ACHN (cell line): ENCODE measurements around the gene CCDC82.

Experiments used
- DNase-seq: peaks from one replicate; pipeline ENCODE4 v3.0.0-alpha.2; 2015
- in situ Hi-C: cut with HindIII; loops from 2 replicates; pipeline ENCODE4 v1.10.0; 2017; ENCODE audit warnings: low sequenced_read_pairs, low pct_ligation_motif_present, low pct_unique_long_range_greater_than_20kb

The CCDC82 gene

DNA sequence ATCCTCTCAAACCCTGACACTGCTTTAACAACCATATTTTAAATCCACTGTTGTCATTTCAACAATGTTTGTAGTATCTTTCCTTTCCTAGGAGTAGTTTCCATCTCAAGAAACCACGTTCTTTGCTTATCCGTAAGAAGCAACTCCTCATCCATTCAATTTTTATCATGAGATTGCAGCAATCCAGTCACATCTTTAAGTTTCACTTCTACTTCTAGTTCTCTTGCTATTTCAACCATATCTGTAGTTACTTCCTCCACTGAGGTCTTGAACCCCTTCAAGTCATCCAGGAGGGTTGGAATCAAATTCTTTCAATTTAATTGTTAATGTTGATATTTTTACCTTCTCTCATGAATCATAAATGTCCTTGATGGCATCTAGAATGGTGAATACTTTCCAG, 22.4 kb downstream of the CCDC82 start:
- in situ Hi-C loops: no loop called here
- no peak for DNase-seq

DNA sequence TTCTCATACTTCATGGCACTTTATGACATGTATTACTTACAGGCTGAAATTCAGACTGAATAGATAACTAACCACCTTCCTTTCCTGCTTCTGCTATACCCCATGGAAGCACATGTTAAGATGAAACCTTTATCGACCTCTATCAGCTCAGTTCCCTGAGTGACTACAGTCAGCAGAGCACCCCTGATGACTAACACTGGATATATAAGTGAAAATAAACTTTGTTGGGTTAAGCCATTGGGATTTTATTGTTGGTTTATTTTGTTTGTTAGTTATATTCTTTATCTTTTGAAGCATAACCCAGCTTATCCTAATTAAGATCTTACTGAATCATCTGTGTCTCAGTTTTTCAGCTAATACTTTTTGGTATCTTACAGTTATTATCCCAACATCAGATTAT, 23.7 kb downstream of the CCDC82 start:
- DNase-seq: no peak
- in situ Hi-C loops: no loop called here

DNA sequence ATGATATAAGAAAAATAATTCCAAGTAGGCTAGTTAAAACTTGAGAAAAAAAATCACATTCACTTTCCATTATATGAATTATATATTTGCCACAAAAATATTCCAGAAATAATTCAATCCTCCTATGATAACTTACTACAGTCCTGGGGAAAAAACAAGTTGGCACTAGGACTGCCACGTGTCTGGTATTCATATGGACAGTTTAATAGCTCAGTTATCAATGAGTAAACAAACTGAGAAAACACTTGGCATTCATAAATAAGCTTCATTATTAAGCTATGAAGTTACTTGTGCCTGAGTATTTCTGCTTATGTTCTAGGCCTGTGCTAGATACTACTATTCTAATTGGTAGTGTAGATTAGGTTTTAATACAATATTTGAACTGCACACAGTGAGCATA, 24.2 kb downstream of the CCDC82 start:
- in situ Hi-C loops: no loop called here
- no peak for DNase-seq

DNA sequence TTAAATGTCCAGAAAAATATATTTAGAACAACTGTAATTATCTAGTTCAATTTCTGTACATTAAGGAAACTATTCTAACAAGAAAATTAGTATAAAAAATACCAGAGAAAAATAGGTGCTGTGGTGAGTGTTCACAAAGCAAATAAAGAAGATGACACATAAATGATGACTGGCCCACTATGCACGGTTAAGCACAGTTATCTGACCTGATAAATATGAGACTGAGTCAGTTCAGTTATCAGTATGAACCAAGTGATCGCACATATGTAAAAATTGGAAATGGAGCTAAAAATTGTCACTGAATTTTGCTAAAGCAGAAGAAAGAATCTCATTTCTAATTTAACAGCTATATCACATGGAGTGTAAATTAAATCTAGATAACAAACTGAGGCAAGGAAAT, 27.9 kb downstream of the CCDC82 start:
- in situ Hi-C loops: no loop called here
- DNase-seq: no peak

DNA sequence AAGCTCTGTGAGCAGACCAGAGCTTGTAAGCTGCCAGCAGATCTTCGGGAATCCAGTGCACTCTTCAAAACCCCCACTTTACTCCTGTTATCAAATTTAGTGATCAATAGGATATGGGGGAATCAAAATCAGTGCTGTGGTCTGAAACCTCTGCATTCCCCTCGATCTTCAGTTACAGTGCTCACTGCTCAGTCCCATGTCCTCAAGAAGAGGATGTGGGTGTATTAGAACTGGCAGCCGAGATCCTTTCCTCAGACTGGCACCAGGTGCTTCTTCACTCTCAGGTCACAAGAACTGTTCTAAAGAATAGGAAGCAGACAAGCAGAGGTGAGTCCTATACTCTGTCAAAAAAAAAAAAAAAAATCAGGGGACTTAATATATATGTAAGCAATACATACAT, 31.4 kb downstream of the CCDC82 start:
- in situ Hi-C loops: no loop called here
- no peak for DNase-seq

DNA sequence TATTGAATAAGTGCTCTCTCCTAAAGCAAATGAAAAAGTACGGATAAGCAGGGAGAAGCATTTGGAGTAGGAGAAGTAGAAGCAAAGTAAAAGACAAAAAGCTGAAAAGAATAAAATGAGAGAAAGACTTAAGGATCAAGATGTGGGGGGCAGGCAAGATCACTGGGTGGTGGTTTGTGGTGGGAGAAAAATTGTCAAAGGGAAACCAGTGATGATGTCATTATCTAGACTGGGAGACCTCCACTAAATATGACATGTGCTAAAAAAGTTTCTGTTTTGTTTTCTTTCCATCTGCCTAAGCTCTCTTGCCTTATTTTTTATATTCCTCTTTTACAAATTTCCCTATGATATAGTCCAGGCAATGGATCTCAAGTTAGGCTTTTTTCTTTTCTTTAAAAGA, 31.9 kb downstream of the CCDC82 start:
- no peak for DNase-seq
- in situ Hi-C loops: no loop called here

DNA sequence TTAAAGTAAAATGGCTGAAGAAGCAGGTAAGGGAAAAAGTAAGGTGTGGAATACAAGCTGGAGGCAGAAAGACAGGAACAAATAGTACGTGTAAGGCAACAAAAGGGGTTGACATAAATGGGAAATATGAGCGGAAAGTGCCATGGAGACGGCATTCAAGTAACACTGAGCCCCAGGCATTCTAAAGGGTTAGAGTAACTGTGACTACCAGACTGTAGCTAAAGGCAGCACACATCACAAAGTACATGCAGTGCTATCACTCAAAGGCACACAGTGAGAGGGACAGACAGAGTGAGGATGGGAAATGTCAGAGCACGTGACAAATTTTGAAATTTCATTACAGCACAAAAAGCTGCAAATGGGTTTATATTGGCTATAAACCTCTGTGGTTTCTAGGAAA, 32.9 kb downstream of the CCDC82 start:
- in situ Hi-C loops: no loop called here
- DNase-seq: no peak

DNA sequence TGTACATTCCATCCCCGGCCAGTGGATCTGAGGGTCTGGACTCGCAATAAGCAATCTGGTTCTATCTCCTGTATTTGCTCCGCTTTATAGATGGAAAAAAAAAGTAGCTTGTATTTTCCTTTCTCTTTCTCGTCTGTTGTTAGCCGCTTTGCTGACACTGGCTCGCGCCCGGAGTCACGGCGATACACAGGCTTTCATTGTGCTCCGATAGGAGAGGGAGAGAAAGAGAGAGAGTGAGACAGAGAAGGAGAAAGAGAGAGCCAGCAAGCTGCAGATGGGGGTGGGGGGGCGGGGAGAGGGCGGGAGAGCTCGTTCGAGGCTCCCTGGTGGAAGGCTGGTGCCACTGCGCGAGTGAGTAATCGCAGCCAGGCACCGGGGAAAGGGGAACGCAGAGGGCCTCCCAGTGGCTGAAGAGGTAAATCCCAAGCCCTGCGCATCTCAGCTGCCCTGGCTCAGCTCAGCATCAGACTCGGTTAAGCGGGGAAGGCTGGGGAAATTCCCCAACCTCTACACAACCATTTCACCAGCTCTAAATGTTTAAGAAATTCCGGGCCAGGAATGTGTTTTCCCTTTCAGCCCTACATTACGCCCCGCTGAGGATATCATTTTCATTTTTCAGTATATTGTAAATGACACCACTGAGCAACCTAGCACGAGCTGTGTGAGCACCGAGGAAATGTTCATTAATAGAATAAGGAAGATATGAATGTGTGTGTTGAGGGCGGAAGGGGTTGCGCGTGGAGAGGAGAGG, 46.6 kb downstream of the CCDC82 start, which contains the start of gene MAML2:
MAML2 (minus strand) TSS at position 235 of the 751 bp plus-strand sequence. CDS start 1,300 bp downstream, outside the sequence.
- in situ Hi-C loops: no loop called here
- peak; percentile 91 for DNase-seq

DNA sequence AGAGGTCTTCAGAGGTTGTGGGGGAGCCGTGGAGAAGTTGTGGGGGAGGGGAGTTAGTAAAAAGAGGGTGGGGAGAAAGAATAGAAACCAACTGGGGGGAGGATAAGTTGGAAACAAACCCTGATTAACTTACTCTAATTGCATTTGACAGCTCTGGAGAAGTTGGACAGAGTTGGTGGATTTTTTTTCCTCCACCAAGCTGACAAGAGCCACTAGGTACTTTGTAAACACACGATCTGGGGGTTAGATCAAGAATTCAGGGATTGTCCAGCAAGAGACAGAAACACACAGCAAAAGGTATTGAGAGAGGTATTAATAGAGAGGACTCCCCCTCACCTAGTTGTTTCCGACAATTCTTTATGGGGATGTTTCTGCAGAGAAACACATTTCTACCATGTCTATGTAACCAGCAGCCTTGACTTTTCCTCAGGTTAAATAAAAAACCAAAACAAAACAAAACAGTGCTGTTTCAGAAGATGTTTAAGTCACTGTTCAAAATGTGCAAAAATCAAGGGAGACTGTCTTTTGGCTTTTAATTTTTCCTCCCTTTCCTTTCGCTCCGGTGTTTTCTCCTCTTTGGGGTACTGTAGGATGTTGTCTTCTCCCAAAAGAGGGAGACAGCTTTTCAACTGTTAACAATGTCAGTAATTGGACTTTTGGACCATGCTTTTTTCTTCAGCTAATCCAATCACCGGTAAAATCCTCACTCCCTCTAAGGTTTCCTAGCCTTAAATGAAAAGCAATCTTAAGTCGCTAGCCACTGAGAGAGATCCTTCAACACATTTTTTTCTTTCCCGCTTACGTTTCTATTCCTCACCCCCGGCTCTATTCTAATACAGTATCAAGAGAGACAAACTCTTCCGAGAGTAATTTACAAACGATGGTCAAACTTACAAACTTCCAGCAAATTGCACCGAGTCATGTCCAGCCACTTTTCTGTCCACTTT, 47.4 kb downstream of the CCDC82 start:
- no peak for DNase-seq
- in situ Hi-C loops: no loop called here

DNA sequence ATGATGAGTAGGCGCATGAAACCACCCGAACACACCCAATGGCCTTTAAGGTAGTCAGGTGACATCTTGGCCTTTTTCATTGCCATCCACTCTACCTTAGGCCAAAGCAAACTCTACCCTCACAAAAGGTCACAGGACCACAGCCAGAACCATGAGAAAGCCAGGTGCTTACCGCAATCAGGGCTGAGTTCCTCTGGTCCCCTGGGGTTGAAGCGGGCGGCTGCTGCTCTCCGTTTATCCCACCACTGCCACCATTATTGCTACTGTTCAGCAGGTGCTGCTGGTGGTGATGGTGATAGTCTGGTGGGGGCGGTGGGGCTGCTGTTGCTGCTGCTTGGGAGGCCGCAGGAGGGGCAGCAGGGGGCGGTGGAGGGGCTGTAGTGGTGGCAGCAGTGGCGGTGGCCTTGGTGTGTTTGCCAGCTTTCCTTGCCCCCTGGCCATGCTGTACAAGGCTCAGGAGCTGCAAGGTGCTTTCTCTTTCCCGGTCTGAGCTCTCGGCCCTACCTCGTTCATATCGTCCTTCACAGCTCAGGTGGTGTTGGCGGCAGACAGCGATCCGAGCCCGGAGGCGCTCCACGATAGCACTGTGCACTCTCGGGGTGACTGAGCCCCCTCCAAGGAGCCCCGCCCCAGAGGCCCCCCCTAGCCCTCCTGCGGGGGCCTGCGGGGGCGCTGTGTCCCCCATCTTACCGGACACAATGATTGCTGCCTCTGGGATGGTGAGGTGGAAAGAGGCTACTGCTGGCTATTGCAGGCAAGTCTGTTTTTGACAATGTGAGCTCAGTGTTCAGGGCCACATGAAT, 48.3 kb downstream of the CCDC82 start:
- in situ Hi-C loops: no loop called here
- peak; percentile 72 for DNase-seq

DNA sequence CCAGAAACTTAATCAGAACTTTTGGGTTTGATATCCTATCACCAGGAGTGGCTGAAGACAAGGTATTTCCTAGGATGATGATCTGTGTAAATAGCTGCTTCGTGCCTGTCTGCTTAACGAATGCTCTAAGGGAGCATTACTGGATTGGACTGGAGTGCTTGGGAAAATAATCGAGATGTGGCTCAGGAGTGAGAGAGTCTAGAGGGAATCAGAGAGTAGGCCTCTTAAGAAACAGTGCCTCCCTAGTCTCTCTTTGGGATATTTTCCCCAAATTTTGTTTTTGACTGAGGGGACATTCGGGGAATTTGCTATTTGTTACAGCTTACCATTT, 49.2 kb downstream of the CCDC82 start:
- peak; percentile 10 for DNase-seq
- in situ Hi-C loops: no loop called here

DNA sequence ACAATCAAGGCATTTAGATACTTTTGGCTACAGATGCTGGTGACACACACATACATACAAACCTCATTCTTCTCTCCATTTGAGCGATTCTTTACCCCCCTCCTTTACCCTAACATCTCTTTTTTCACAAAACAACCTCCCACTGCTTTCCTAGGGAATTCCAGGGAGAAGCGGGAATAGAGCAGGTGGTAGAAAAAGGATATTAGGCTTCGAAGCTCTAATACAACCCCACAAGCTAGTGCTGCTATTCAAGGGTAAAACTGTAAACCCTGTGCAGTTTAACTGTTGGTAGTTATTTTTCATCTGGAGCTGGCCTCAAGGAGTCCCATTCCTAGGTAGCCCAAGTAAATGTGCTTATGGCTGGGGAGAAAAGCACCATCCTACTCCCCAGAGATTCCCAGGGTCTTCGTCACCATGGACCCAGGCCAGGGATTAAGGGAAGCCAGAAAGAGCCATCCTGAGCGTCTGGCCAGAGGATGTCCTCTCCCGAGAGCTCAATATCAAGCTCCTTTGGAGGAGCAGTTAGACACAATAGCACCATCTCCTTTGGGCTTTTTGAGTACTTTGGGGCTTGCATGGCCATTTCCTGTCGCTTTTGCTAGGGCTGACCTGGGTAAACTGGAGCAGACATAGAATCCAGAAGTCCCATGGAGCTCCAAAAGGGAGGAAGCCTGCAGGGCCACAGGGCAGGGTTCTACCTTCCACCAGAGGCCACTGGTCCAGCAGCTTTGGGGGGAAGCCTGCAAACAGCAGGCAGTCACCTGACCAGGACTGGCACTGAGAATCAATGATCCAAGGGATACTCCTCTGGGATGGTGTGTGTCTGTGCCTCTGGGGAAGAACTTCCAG, 49.8 kb downstream of the CCDC82 start:
- in situ Hi-C loops: no loop called here
- DNase-seq: no peak

DNA sequence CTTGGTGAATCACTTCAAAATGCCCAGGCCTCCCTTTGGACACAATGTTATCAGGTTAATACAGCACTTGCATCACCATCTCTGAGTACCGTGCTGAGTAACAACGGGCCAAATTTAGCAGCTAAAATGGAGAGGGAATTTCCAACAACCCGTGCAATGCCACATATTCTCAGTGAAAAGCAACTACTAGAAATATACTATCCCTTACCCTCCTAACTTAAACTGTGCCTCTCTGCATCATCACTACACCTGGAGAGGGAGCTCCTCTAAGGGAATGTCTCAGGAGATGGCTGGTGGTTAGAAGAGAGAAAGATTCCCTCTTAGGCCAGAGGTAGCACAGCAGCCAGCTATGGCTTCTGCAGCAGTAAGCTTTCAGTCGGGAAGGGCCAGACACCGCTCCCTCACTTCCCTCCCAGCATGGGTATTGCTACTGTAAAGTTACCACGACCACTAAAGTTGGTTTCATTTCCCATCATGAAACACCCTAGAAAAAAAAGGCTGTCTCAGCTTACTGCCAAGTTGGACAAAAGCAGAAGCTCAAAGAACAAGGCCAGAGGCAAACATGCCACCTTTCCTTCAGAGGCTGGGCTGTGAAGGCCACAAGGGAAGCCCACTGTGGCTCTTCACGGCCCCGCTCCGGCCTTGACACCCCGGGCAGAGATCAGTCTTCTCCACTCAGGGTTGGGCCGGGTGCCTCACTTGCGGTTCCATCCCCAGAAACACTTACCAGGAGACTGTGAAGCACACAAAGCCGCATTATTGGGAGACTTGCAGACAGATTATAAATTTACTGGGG, 50.6 kb downstream of the CCDC82 start:
- DNase-seq: peak; percentile 43
- in situ Hi-C loops: no loop called here

DNA sequence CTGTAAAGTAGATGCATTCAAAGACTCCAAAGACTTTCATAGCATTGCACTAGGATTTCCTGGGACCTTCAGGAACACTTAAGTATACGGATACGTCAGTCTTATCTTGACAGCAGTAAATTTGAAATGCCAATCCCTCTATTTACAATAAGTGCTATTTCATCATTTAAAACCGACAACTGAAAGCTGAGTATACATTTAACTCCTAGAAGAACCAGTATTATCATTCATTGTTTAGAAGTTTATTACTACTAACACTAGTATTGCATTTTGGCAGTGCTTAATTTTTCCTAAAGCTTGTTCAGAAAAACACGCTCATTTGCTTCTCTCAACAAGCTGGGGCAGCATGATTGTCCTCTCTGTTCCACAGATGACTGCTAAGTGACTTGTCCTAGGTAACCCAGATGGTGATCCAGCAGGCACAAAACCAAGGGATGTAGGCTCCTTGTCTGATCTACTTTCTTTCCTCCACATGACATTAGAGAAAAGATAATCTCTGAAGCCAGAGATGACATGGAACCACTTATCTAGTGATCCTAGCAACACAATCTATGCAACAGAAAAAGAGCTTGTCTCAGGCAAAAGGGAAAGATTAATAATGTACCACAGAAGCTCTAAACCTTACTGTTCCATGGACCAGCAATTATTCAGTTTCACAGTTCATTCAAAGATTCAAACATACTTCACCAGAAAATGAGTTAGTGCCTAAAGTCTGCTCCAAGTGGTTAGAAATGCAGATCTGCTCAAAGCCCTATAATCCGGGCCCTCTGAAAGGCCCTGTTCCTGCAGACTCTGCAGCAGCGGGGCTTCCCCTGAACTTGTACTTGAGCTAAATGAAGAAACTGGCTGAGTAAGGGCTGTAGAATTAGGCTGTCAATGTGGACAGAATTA, 51.9 kb downstream of the CCDC82 start:
- in situ Hi-C loops: no loop called here
- DNase-seq: no peak

DNA sequence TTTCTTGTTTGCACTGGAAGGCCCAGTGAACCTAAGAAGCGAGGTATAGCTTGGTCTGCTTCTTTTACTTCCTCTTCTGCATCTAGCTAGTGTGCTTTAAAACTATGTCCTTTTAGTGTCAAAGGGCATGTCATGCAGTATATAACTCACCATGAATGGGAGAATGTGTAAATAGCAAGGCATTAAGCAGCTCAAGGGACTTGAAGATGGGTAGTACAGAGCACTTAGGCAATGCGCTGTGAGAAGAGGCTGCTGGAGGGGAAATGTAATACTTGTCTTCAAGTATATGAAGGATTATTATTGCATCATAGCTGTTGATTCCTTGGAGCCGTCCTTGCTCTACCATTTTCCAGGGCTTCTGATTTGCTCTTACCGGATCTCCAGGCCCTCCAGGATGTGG, 54.3 kb downstream of the CCDC82 start:
- DNase-seq: no peak
- in situ Hi-C loops: no loop called here

DNA sequence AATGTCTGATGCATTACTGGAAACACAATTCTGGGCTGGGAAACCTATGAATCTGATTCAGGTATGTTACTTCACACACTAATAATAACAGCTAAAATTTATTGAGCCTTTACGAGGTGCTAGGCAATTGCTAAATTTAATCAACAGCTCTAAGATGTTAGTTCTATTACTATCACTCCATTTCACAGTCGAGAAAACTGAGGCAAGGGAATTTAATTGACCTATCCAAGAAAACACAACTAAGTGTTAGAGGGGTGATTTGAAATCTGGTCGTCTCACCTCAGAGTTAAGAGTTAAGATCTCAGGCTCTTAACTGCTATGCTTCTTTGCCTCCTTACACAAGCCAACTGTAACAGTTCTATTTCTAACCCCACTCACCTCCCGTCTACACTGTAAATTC, 55.5 kb downstream of the CCDC82 start:
- in situ Hi-C loops: no loop called here
- no peak for DNase-seq
